Transverse colon (tissue), 4 donors: ENCODE measurements around the gene SEPTIN5.

Experiments used
- EP300 ChIP-seq: sonication (generic); formaldehyde crosslinking; IDR thresholded peaks from one replicate; pipeline ENCODE4 v1.6.1; 2017; ENCODE audit warnings: antibody characterized with exemption, low read depth
- POLR2A ChIP-seq: fragments of 450-650 bp; IDR thresholded peaks from one replicate; pipeline ENCODE4 v1.6.1; 2016; ENCODE audit warnings: antibody characterized with exemption, mild to moderate bottlenecking, moderate library complexity
- POLR2AphosphoS5 ChIP-seq, 3 donors: sonication (generic); formaldehyde crosslinking; IDR thresholded peaks; one replicate each; pipeline ENCODE4 v1.6.1; 2016; ENCODE audit warnings: antibody characterized with exemption in 3 of 3
- TF ChIP-seq, protein P1 (sequence below), 5 experiments: fragments of 200-600 bp in 3 of 5; fragments of 450-650 bp in 2 of 5; sonication (generic) in 3 of 5; IDR thresholded peaks; 1 replicate in 2 of 5; 2 replicates in 3 of 5; pipeline ENCODE4 v1.5.1; 2016 to 2017; ENCODE audit warnings: antibody characterized with exemption in 5 of 5, inconsistent platforms in 3 of 5, mild to moderate bottlenecking in 2 of 5, moderate library complexity in 1 of 5

DNA sequence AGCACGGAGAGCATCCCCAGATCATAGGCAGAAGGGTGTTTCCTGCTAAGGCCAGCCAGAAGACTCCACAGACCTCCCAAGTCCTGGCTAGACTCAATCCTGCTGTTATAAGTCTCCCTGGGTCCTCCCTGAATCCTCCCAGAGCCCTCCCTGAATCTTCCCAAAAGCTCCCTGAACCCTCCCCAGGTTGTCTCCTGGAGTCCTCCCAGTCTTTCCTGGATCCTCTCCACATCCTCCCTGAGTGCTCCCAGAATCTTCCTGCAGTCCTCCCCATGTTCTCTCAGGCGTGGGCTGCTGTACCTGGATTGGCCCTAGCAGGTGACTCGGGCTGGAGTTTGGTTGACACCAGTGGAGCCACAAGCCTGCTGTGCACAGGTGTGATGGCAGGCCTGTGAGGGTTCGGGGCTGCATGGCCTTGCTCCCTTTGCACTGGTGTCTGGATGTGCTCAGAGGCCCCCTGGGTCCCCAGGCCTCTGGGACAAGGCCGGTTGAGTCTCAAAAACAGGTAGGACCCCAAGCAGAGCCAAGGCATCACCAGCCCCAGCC is 20.6 kb downstream of the SEPTIN5 start:
- TF ChIP-seq, protein P1, sequence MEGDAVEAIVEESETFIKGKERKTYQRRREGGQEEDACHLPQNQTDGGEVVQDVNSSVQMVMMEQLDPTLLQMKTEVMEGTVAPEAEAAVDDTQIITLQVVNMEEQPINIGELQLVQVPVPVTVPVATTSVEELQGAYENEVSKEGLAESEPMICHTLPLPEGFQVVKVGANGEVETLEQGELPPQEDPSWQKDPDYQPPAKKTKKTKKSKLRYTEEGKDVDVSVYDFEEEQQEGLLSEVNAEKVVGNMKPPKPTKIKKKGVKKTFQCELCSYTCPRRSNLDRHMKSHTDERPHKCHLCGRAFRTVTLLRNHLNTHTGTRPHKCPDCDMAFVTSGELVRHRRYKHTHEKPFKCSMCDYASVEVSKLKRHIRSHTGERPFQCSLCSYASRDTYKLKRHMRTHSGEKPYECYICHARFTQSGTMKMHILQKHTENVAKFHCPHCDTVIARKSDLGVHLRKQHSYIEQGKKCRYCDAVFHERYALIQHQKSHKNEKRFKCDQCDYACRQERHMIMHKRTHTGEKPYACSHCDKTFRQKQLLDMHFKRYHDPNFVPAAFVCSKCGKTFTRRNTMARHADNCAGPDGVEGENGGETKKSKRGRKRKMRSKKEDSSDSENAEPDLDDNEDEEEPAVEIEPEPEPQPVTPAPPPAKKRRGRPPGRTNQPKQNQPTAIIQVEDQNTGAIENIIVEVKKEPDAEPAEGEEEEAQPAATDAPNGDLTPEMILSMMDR (IDR thresholded peaks at IDR 0.05): no peak
- TF ChIP-seq EP300 (no peak), POLR2A (no peak), POLR2AphosphoS5 (IDR thresholded peaks at IDR 0.05) (no peak)
